HepG2 (cell line): ENCODE results near the gene TMEM44. TPM values are rescaled to one million over a fixed set of nuclear protein-coding genes. Genes with fewer than 3 reads are reported as not detected.

Experiments used
- DNMT1 ChIP-seq: sonication (generic); formaldehyde crosslinking; IDR thresholded peaks from 2 replicates; pipeline ENCODE4 v1.5.1; 2020; ENCODE audit warnings: mild to moderate bottlenecking, missing genetic modification reagents
- ESRRA ChIP-seq: sonication (generic); formaldehyde crosslinking; IDR thresholded peaks from 2 replicates; pipeline ENCODE4 v1.5.1; 2020; ENCODE audit warnings: mild to moderate bottlenecking, low read depth, missing genetic modification reagents
- FLYWCH1 ChIP-seq: sonication (generic); formaldehyde crosslinking; IDR thresholded peaks from 2 replicates; pipeline ENCODE4 v1.8.1; 2023; ENCODE audit warnings: mild to moderate bottlenecking, missing genetic modification reagents
- FOXA1 ChIP-seq, 2 experiments: fragments of 450-650 bp in 1 of 2; sonication (generic) in 1 of 2; formaldehyde crosslinking in 1 of 2; IDR thresholded peaks; 2 replicates each; pipeline versions ENCODE4 v1.4.0 to v1.6.1; 2016 to 2020; ENCODE audit warnings: missing genetic modification reagents in 1 of 2
- FOXK1 ChIP-seq: sonication (generic); formaldehyde crosslinking; IDR thresholded peaks from 2 replicates; pipeline ENCODE4 v1.4.0; 2020; ENCODE audit warnings: low read depth, missing genetic modification reagents, borderline replicate concordance
- HMGXB4 ChIP-seq, 2 experiments: sonication (generic) in 1 of 2; formaldehyde crosslinking in 1 of 2; IDR thresholded peaks; 2 replicates each; pipeline versions ENCODE4 v1.4.0 to v1.6.1; 2018 to 2020; ENCODE audit warnings: missing genetic modification reagents in 2 of 2, borderline replicate concordance in 1 of 2, low read depth in 1 of 2, mild to moderate bottlenecking in 1 of 2, missing biosample characterization in 1 of 2
- HNF1B ChIP-seq: sonication (generic); formaldehyde crosslinking; IDR thresholded peaks from 2 replicates; pipeline ENCODE4 v1.5.1; 2020; ENCODE audit warnings: mild to moderate bottlenecking, moderate library complexity, missing genetic modification reagents
- HNRNPLL ChIP-seq: fragments of 200-400 bp; formaldehyde crosslinking; IDR thresholded peaks from 2 replicates; pipeline ENCODE4 v1.6.1; 2017; ENCODE audit warnings: mild to moderate bottlenecking, low read depth, low read length; ENCODE audit not compliant: poor library complexity, severe bottlenecking
- HOMEZ ChIP-seq: IDR thresholded peaks from 2 replicates; pipeline ENCODE4 v1.6.1; 2016; ENCODE audit warnings: low read depth
- POLR2G ChIP-seq: fragments of 200-400 bp; formaldehyde crosslinking; IDR thresholded peaks from 2 replicates; pipeline ENCODE4 v1.6.1; 2018; ENCODE audit warnings: mild to moderate bottlenecking, low read depth, low read length, moderate library complexity
- RARG ChIP-seq: sonication (generic); formaldehyde crosslinking; IDR thresholded peaks from 2 replicates; pipeline ENCODE4 v1.4.0; 2020; ENCODE audit warnings: low read depth, mild to moderate bottlenecking, missing genetic modification reagents
- SAFB2 ChIP-seq: sonication (generic); formaldehyde crosslinking; IDR thresholded peaks from 2 replicates; pipeline ENCODE4 v1.5.1; 2020; ENCODE audit warnings: missing genetic modification reagents, low read depth, mild to moderate bottlenecking, borderline replicate concordance
- SP2 ChIP-seq: sonication (generic); formaldehyde crosslinking; IDR thresholded peaks from 2 replicates; pipeline ENCODE4 v1.5.1; 2020; ENCODE audit warnings: mild to moderate bottlenecking, missing genetic modification reagents
- TEF ChIP-seq: sonication (generic); formaldehyde crosslinking; IDR thresholded peaks from 2 replicates; pipeline ENCODE4 v1.5.0; 2020; ENCODE audit warnings: missing genetic modification reagents
- ZFP36L2 ChIP-seq: sonication (generic); formaldehyde crosslinking; IDR thresholded peaks from 2 replicates; pipeline ENCODE4 v1.4.0; 2020; ENCODE audit warnings: missing genetic modification reagents
- ZNF180 ChIP-seq: sonication (generic); formaldehyde crosslinking; IDR thresholded peaks from 2 replicates; pipeline ENCODE4 v1.4.0; 2020; ENCODE audit warnings: low read depth, missing genetic modification reagents, borderline replicate concordance
- ZNF564 ChIP-seq: sonication (generic); formaldehyde crosslinking; IDR thresholded peaks from 2 replicates; pipeline ENCODE4 v1.8.1; 2023; ENCODE audit warnings: mild to moderate bottlenecking, missing genetic modification reagents
- ZNF775 ChIP-seq: sonication (generic); formaldehyde crosslinking; IDR thresholded peaks from 2 replicates; pipeline ENCODE4 v1.4.0; 2020; ENCODE audit warnings: missing genetic modification reagents, mild to moderate bottlenecking, moderate library complexity, borderline replicate concordance
- ZSCAN20 ChIP-seq: sonication (generic); formaldehyde crosslinking; IDR thresholded peaks from 2 replicates; pipeline ENCODE4 v1.4.0; 2020; ENCODE audit warnings: missing genetic modification reagents, mild to moderate bottlenecking, borderline replicate concordance
- ZUFSP ChIP-seq: sonication (generic); formaldehyde crosslinking; IDR thresholded peaks from 2 replicates; pipeline ENCODE4 v1.9.0; 2021; ENCODE audit warnings: missing genetic modification reagents, mild to moderate bottlenecking, borderline replicate concordance
- polyA plus RNA-seq, 8 experiments: library from polyadenylated mRNA; depleted of rRNA in 3 of 8; stranded (reverse) in 7 of 8; unstranded in 1 of 8; fragments of >200 nt; fragmentation: Illumina TruSeq in 4 of 8; extraction: Trizol in 4 of 8; gene quantifications; 2 replicates each; pipeline versions ENCODE4 v1.2.1 to v1.2.3, GENCODE V29; 2011 to 2016; ENCODE audit warnings: low read depth in 4 of 8, missing spikeins in 1 of 8, mixed read lengths in 1 of 8; ENCODE audit not compliant: insufficient read depth in 1 of 8
- total RNA-seq, 5 experiments: library from RNA; depleted of rRNA; stranded (reverse); fragments of >200 nt; fragmentation: Illumina TruSeq; extraction: Trizol; gene quantifications; 2 replicates each; pipeline ENCODE4 v1.2.3, GENCODE V29; 2016; ENCODE audit warnings: low read depth in 1 of 5

The TMEM44 gene
- total and polyA plus RNA-seq, 2 of the 13 experiments (the other 11 are each of a cell fraction or from before 2014, with no cell fraction given), result 7.3 to 13.8 TPM

- peak; percentile 75 to 82; a peak in 3 of 4 replicates for TF ChIP-seq HMGXB4 (CRISPR knock-in tag; IDR thresholded peaks at IDR 0.05; ENCODE audit: borderline replicate concordance in 1 of 2, low read depth in 1 of 2)
- peak; percentile 24; the same call in 1 of the 2 replicates for TF ChIP-seq HNF1B (CRISPR knock-in tag)
- no peak for TF ChIP-seq ZSCAN20 (CRISPR knock-in tag)
- no peak for TF ChIP-seq ZNF775 (CRISPR knock-in tag)
- no peak for TF ChIP-seq FOXA1 (IDR thresholded peaks at IDR 0.05)
- TF ChIP-seq FOXA1 (CRISPR knock-in tag; IDR thresholded peaks at IDR 0.05), result peak; percentile 28; the same call in 1 of the 2 replicates
- no peak; the same call in 1 of the 2 replicates for TF ChIP-seq ESRRA (CRISPR knock-in tag)
- TF ChIP-seq TEF (CRISPR knock-in tag), result no peak
- TF ChIP-seq FLYWCH1, result no peak
- no peak for TF ChIP-seq SP2 (CRISPR knock-in tag)
- no peak for TF ChIP-seq ZFP36L2 (CRISPR knock-in tag)
- TF ChIP-seq HNRNPLL, result peak; percentile 90
- no peak for TF ChIP-seq RARG
- 0 out of 2 replicates have a peak, but pooled peaks have one; percentile 73 for TF ChIP-seq ZNF564 (CRISPR knock-in tag)
- no peak for TF ChIP-seq ZUFSP (CRISPR knock-in tag)
- TF ChIP-seq DNMT1 (CRISPR knock-in tag), result 0 out of 2 replicates have a peak, but pooled peaks have one; percentile 43
- peak; percentile 59; the same call in 1 of the 2 replicates for TF ChIP-seq POLR2G
- TF ChIP-seq HOMEZ (CRISPR knock-in tag), result peak; percentile 55; the same call in 1 of the 2 replicates
- no peak for TF ChIP-seq ZNF180 (CRISPR knock-in tag)
- no peak; the same call in 1 of the 2 replicates for TF ChIP-seq SAFB2 (CRISPR knock-in tag)
- no peak for TF ChIP-seq FOXK1 (CRISPR knock-in tag)
Observed at GRCh38 chr3:194633349-194634004, at the start of gene TMEM44 (continued).
